ENCODE results near the gene MXRA7. TPM values are rescaled to one million over a fixed set of nuclear protein-coding genes. Genes with fewer than 3 reads are reported as not detected.
"Not testable (repeated sequence)": the region's sequence is repeated elsewhere in the genome, so short reads cannot be mapped to it uniquely, and the experiment has no call there.

The MXRA7 gene
- total RNA-seq, 1 donor from 2014 or later: 200 TPM

DNA sequence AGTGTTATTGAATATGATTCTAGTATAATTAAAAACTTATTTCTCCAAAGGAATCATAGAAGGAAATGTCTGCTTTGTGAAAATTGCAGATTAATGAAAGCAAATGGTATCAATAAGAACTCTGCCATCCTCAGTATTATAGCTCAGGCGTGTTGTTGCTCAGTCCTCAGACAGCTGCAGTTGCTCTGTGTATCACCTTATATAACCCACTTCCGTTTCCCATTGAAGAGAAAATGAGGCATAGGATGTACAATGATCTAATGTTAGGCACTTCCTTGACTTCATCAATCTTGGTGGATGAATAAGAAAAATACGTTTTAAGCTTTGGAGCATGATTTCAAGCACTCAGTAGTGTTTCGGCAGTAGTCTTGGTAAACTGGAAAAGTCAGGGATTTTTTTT lies 41.2 kb upstream of the MXRA7 start:
- Mint-ChIP-seq H3K9me3 (ENCODE audit: low read depth) (no peaks in the 10 kb centered on the region), H3K36me3 (ENCODE audit: low read depth) (peaks cover 11% of the 10 kb centered on the region), H3K27me3 (ENCODE audit: low read depth) (no peaks in the 10 kb centered on the region), H3K4me3 (ENCODE audit: unreplicated experiment) (no peak overlapping the region), H3K27ac (ENCODE audit: unreplicated experiment) (no peak overlapping the region), H3K4me1 (ENCODE audit: low read depth) (no peaks in the 10 kb centered on the region)
- TF ChIP-seq, protein P1, sequence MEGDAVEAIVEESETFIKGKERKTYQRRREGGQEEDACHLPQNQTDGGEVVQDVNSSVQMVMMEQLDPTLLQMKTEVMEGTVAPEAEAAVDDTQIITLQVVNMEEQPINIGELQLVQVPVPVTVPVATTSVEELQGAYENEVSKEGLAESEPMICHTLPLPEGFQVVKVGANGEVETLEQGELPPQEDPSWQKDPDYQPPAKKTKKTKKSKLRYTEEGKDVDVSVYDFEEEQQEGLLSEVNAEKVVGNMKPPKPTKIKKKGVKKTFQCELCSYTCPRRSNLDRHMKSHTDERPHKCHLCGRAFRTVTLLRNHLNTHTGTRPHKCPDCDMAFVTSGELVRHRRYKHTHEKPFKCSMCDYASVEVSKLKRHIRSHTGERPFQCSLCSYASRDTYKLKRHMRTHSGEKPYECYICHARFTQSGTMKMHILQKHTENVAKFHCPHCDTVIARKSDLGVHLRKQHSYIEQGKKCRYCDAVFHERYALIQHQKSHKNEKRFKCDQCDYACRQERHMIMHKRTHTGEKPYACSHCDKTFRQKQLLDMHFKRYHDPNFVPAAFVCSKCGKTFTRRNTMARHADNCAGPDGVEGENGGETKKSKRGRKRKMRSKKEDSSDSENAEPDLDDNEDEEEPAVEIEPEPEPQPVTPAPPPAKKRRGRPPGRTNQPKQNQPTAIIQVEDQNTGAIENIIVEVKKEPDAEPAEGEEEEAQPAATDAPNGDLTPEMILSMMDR (IDR thresholded peaks at IDR 0.05): no peak
- DNase-seq (ENCODE audit: low spot score): no peak

DNA sequence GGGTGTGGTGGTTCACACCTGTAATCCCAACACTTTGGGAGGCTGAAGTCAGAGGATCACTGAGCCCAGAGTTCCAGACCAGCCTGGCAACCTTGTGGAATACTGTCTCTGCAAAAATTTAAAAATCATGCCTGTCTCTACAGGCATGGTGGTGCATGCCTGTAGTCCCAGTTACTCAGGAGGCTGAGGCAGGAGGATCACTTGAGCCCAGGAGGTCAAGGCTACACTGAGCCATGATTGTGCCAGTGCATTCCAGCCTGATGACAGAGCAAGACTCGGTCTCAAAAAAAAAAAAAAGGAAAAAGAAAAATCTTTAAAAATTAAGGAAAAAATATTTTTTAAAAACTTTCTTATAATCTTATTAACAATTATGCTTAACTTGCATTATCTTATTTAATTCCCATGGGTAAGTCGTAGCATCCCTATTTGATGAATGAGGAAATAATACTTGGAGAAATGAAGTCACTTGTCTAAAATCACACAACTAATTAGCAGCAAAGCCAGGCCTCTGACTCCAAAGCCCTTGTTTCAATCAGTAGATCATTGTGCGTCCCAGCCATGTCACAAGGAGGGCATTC lies 40.7 kb upstream of the MXRA7 start:
- DNase-seq (ENCODE audit: low spot score): no peak
- Mint-ChIP-seq H3K27ac (ENCODE audit: unreplicated experiment) (no peak overlapping the region), H3K4me1 (ENCODE audit: low read depth) (no peaks in the 10 kb centered on the region), H3K4me3 (ENCODE audit: unreplicated experiment) (no peak overlapping the region), H3K36me3 (ENCODE audit: low read depth) (peaks cover 13% of the 10 kb centered on the region), H3K27me3 (ENCODE audit: low read depth) (no peaks in the 10 kb centered on the region), H3K9me3 (ENCODE audit: low read depth) (no peaks in the 10 kb centered on the region)
- TF ChIP-seq, protein P1 (IDR thresholded peaks at IDR 0.05): no peak

DNA sequence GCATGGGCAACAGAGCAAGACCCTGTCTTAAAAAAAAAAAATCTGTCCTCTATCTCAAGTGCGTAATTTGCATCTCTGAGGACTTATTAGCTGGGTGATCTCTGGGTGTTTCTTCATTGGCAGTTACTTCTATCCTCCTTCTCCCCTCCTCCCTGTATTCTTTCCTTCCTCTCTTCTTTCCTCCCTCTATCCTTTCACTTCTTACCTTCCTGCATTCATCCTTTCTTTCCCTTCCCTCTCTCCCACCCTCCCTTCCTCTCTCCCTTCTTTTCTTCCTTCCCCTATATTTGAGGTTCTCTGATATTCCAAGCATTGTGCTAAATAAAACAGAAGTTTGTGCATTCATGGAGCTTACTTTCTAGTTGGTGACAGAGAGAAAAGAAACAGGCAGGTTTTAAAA lies 37.9 kb upstream of the MXRA7 start:
- TF ChIP-seq, protein P1 (IDR thresholded peaks at IDR 0.05): no peak
- no peaks in the 10 kb centered on the region for H3K27me3 Mint-ChIP-seq (ENCODE audit: low read depth)
- peaks cover 29% of the 10 kb centered on the region for H3K36me3 Mint-ChIP-seq (ENCODE audit: low read depth)
- DNase-seq (ENCODE audit: low spot score): no peak
- no peaks in the 10 kb centered on the region for H3K4me1 Mint-ChIP-seq (ENCODE audit: low read depth)
- no peak overlapping the region for H3K27ac Mint-ChIP-seq (ENCODE audit: unreplicated experiment)
- H3K4me3 Mint-ChIP-seq (ENCODE audit: unreplicated experiment): no peak overlapping the region
- peaks cover 2% of the 10 kb centered on the region for H3K9me3 Mint-ChIP-seq (ENCODE audit: low read depth)

DNA sequence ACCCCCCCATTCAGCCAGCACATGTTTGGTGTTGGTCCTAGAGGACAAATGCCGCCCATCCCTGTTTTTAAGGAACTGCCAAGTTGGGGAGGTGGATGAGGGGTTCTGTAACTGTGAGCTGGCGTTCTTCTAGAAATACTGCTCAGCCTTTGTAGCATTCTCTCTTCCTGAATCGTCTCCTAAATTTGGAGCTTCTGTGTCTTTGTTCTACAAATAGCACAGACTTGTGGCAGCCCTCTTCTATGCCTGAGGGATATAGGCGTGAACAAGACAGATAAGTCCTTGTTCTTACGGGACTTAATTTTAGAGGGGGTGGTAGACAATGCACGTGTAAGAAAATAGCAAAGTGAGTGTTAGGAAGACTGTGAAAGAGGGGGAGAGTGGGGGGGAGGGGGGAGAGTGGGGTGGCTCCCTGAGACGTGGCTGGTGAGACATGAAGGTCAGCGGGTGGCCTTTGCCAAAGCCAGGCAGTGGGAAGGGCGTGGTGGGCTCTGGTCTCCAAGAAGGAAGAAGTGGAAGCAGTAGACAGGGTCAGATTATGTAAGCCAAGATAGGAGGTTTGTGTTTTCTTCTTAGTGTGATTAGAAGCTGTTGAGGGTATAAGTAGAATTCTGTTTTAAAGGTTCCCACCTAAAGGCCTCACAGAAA lies 37.1 kb upstream of the MXRA7 start:
- peaks cover 24% of the 10 kb centered on the region for H3K36me3 Mint-ChIP-seq (ENCODE audit: low read depth)
- H3K9me3 Mint-ChIP-seq (ENCODE audit: low read depth): peaks cover 2% of the 10 kb centered on the region
- DNase-seq (ENCODE audit: low spot score): no peak
- H3K4me3 Mint-ChIP-seq (ENCODE audit: unreplicated experiment): no peak overlapping the region
- no peaks in the 10 kb centered on the region for H3K27me3 Mint-ChIP-seq (ENCODE audit: low read depth)
- H3K27ac Mint-ChIP-seq (ENCODE audit: unreplicated experiment): no peak overlapping the region
- H3K4me1 Mint-ChIP-seq (ENCODE audit: low read depth): no peaks in the 10 kb centered on the region
- TF ChIP-seq, protein P1 (IDR thresholded peaks at IDR 0.05): no peak

DNA sequence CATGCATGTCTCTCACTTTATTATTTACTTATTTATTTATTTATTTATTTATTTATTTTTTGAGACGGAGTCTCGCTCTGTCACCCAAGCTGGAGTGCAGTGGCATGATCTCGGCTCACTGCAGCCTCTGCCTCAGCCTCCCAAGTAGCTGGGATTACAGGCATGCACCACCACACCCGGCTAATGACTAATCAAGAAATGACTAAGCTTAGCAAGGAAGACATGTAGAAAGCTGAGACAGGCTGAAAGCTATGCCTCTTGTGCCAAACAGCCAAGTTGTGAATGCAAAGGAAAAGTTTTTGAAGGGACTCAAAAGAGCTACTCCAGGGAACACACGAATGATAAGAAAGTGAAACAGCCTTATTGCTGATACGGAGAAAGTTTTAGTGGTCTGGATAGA lies 35.0 kb upstream of the MXRA7 start:
- H3K4me1 Mint-ChIP-seq (ENCODE audit: low read depth); H3K9me3 Mint-ChIP-seq (ENCODE audit: low read depth); H3K27ac Mint-ChIP-seq (ENCODE audit: unreplicated experiment); H3K4me3 Mint-ChIP-seq (ENCODE audit: unreplicated experiment); DNase-seq (ENCODE audit: low spot score); H3K27me3 Mint-ChIP-seq (ENCODE audit: low read depth): not testable (repeated sequence)
- H3K36me3 Mint-ChIP-seq (ENCODE audit: low read depth): peaks cover 30% of the 10 kb centered on the region

DNA sequence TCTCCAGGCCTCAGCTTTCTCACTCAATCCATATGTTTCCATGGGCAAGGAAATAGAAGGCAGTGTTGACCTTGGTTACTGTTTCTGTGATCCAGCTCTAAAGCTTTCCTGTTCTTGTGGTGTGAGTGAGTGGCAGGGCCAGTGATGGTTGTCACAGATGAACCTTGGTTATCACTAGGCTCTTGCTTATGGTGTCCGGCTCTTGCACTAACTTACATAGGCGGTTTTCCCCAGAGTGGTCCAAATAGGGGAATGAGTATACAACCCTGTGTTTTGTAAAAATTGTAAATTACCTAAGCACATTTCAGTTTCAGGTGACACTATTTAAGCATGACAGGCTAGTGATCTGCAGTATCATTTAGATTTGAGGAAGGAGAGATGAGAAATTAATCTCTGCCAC lies 34.0 kb upstream of the MXRA7 start:
- Mint-ChIP-seq H3K27ac (ENCODE audit: unreplicated experiment) (no peak overlapping the region), H3K4me1 (ENCODE audit: low read depth) (peaks cover 14% of the 10 kb centered on the region), H3K9me3 (ENCODE audit: low read depth) (peaks cover 2% of the 10 kb centered on the region), H3K27me3 (ENCODE audit: low read depth) (no peaks in the 10 kb centered on the region), H3K4me3 (ENCODE audit: unreplicated experiment) (no peak overlapping the region), H3K36me3 (ENCODE audit: low read depth) (peaks cover 30% of the 10 kb centered on the region)
- TF ChIP-seq, protein P1 (IDR thresholded peaks at IDR 0.05): no peak
- DNase-seq (ENCODE audit: low spot score): no peak

All from chondrocyte (in vitro differentiated cells).